Erythroblast (primary cell): Measurements from ENCODE around the gene IRF2.

ENCODE experiments used
- DNase-seq, 2 experiments: peaks; one replicate each; lab custom pipeline; 2025; lab: John Stamatoyannopoulos, UW
- GATA1 ChIP-seq: IDR thresholded peaks from 2 replicates; pipeline ENCODE4 v1.6.1; 2011; ENCODE audit warnings: low read depth, mild to moderate bottlenecking, control low read depth, low read length, moderate library complexity
- POLR2A ChIP-seq: IDR thresholded peaks from 2 replicates; pipeline ENCODE4 v1.6.1; 2011; ENCODE audit warnings: mild to moderate bottlenecking, low read length

Gene IRF2

GRCh38 chr4:184398741-184399511, 75.4 kb downstream of the IRF2 start:
- no peak for DNase-seq

GRCh38 chr4:184397516-184398163, 76.7 kb downstream of the IRF2 start:
- TF ChIP-seq POLR2A (no peak), GATA1 (no peak)
- no peak for DNase-seq

More at GRCh38 chr4:184398741-184399511, 75.4 kb downstream of the IRF2 start:
- no peak for TF ChIP-seq GATA1
- TF ChIP-seq POLR2A = no peak

GRCh38 chr4:184396570-184397515, 77.5 kb downstream of the IRF2 start:
- no peak for DNase-seq
- TF ChIP-seq GATA1 = no peak

GRCh38 chr4:184395971-184396391, 78.4 kb downstream of the IRF2 start:
- DNase-seq = no peak

GRCh38 chr4:184395451-184395917, 78.9 kb downstream of the IRF2 start:
- no peak for DNase-seq
- TF ChIP-seq GATA1 (no peak), POLR2A (no peak)

More at GRCh38 chr4:184395971-184396391, 78.4 kb downstream of the IRF2 start:
- TF ChIP-seq POLR2A = no peak
- no peak for TF ChIP-seq GATA1

GRCh38 chr4:184392748-184393559, 81.4 kb downstream of the IRF2 start:
- no peak for DNase-seq
- TF ChIP-seq GATA1 (no peak), POLR2A (no peak)

GRCh38 chr4:184392316-184392715, 82.0 kb downstream of the IRF2 start:
- no peak for DNase-seq
- no peak for TF ChIP-seq POLR2A
- no peak for TF ChIP-seq GATA1

GRCh38 chr4:184389978-184390900, 84.1 kb downstream of the IRF2 start:
- TF ChIP-seq GATA1 (no peak), POLR2A (no peak)

GRCh38 chr4:184388106-184388505, 86.2 kb downstream of the IRF2 start:
- no peak for TF ChIP-seq POLR2A
- no peak for TF ChIP-seq GATA1
- peak; percentile 21 to 43 for DNase-seq

More at GRCh38 chr4:184389978-184390900, 84.1 kb downstream of the IRF2 start:
- no peak for DNase-seq

GRCh38 chr4:184387351-184387750, 87.0 kb downstream of the IRF2 start:
- no peak for DNase-seq
- TF ChIP-seq GATA1 (no peak), POLR2A (no peak)

GRCh38 chr4:184386271-184386781, 88.0 kb downstream of the IRF2 start:
- TF ChIP-seq POLR2A (no peak), GATA1 (no peak)
- DNase-seq = peak; percentile 64 to 74
